ENCODE results near the gene FXYD3. TPM values are rescaled to one million over a fixed set of nuclear protein-coding genes. Genes with fewer than 3 reads are reported as not detected.

The FXYD3 gene
- total and polyA plus RNA-seq, 2 donors (not counting 1 experiment from before 2014, with no cell fraction given): not detected

GRCh38 chr19:35105411-35106290 is 10.0 kb upstream of the FXYD3 start:
- Histone ChIP-seq H4K20me1 (ENCODE audit: control insufficient read depth, extremely low read depth, insufficient read depth, low read length) (no peaks in the 10 kb centered on the region), H3K4me1 (ENCODE audit: control insufficient read depth, extremely low read depth, insufficient read depth, low read length) (no peaks in the 10 kb centered on the region), H3K9ac (ENCODE audit: insufficient read depth, low read length) (no peak overlapping the region), H3K27me3 (ENCODE audit: control insufficient read depth, insufficient read depth, low read length) (no peaks in the 10 kb centered on the region), H3K4me3 (replicated peaks in 1 of 4; ENCODE audit: control extremely low read depth in 1 of 4, insufficient read depth in 1 of 4, low read depth in 3 of 4, low read length in 4 of 4) (no peak overlapping the region), H2AFZ (ENCODE audit: low read length) (no peak overlapping the region), H3K27ac (ENCODE audit: insufficient read depth, low read length) (no peak overlapping the region), H3K36me3 (ENCODE audit: control insufficient read depth, insufficient read depth, low read length) (no peaks in the 10 kb centered on the region), H3K4me2 (ENCODE audit: extremely low read depth, insufficient read depth, low read length) (no peak overlapping the region), H3K9me3 (ENCODE audit: control insufficient read depth, insufficient read depth, low read depth, low read length) (no peaks in the 10 kb centered on the region), H3K79me2 (ENCODE audit: control insufficient read depth, insufficient read depth, low read length) (no peaks in the 10 kb centered on the region)
- no peak for DNase-seq (ENCODE audit: low read depth in 2 of 2)
- TF ChIP-seq EZH2 (IDR thresholded peaks at IDR 0.05; ENCODE audit: low read length, missing control alignments) (no peak), CTCF (conservative IDR thresholded peaks at IDR 0.05 in 1 of 2, IDR thresholded peaks at IDR 0.05 in 1 of 2; ENCODE audit: low read depth in 1 of 2, low read length in 2 of 2) (no peak)

GRCh38 chr19:35106291-35106583 is 9.4 kb upstream of the FXYD3 start:
- no peaks in the 10 kb centered on the region for H3K27me3 ChIP-seq (ENCODE audit: control insufficient read depth, insufficient read depth, low read length)
- H3K36me3 ChIP-seq (ENCODE audit: control insufficient read depth, insufficient read depth, low read length): no peaks in the 10 kb centered on the region
- no peaks in the 10 kb centered on the region for H3K79me2 ChIP-seq (ENCODE audit: control insufficient read depth, insufficient read depth, low read length)
- H3K4me2 ChIP-seq (ENCODE audit: extremely low read depth, insufficient read depth, low read length): no peak overlapping the region
- H3K9me3 ChIP-seq (ENCODE audit: control insufficient read depth, insufficient read depth, low read depth, low read length): no peaks in the 10 kb centered on the region
- no peak overlapping the region for H2AFZ ChIP-seq (ENCODE audit: low read length)
- H3K27ac ChIP-seq (ENCODE audit: insufficient read depth, low read length): no peak overlapping the region
- no peak overlapping the region for H3K4me3 ChIP-seq (replicated peaks in 1 of 4; ENCODE audit: control extremely low read depth in 1 of 4, insufficient read depth in 1 of 4, low read depth in 3 of 4, low read length in 4 of 4)
- no peak overlapping the region for H3K9ac ChIP-seq (ENCODE audit: insufficient read depth, low read length)
- no peaks in the 10 kb centered on the region for H3K4me1 ChIP-seq (ENCODE audit: control insufficient read depth, extremely low read depth, insufficient read depth, low read length)
- no peaks in the 10 kb centered on the region for H4K20me1 ChIP-seq (ENCODE audit: control insufficient read depth, extremely low read depth, insufficient read depth, low read length)
- DNase-seq (ENCODE audit: low read depth in 2 of 2): no peak
- TF ChIP-seq CTCF (conservative IDR thresholded peaks at IDR 0.05 in 1 of 2, IDR thresholded peaks at IDR 0.05 in 1 of 2; ENCODE audit: low read depth in 1 of 2, low read length in 2 of 2) (no peak), EZH2 (IDR thresholded peaks at IDR 0.05; ENCODE audit: low read length, missing control alignments) (no peak)

GRCh38 chr19:35106898-35107541 is 8.6 kb upstream of the FXYD3 start:
- DNase-seq (ENCODE audit: low read depth in 2 of 2): no peak
- Histone ChIP-seq H3K27ac (ENCODE audit: insufficient read depth, low read length) (no peak overlapping the region), H3K9ac (ENCODE audit: insufficient read depth, low read length) (no peak overlapping the region), H3K79me2 (ENCODE audit: control insufficient read depth, insufficient read depth, low read length) (no peaks in the 10 kb centered on the region), H3K27me3 (ENCODE audit: control insufficient read depth, insufficient read depth, low read length) (no peaks in the 10 kb centered on the region), H3K4me1 (ENCODE audit: control insufficient read depth, extremely low read depth, insufficient read depth, low read length) (no peaks in the 10 kb centered on the region), H3K4me2 (ENCODE audit: extremely low read depth, insufficient read depth, low read length) (no peak overlapping the region), H3K36me3 (ENCODE audit: control insufficient read depth, insufficient read depth, low read length) (no peaks in the 10 kb centered on the region), H3K9me3 (ENCODE audit: control insufficient read depth, insufficient read depth, low read depth, low read length) (no peaks in the 10 kb centered on the region), H4K20me1 (ENCODE audit: control insufficient read depth, extremely low read depth, insufficient read depth, low read length) (no peaks in the 10 kb centered on the region), H3K4me3 (replicated peaks in 1 of 4; ENCODE audit: control extremely low read depth in 1 of 4, insufficient read depth in 1 of 4, low read depth in 3 of 4, low read length in 4 of 4) (no peak overlapping the region), H2AFZ (ENCODE audit: low read length) (no peak overlapping the region)
- no peak for TF ChIP-seq CTCF (conservative IDR thresholded peaks at IDR 0.05 in 1 of 2, IDR thresholded peaks at IDR 0.05 in 1 of 2; ENCODE audit: low read depth in 1 of 2, low read length in 2 of 2)
- TF ChIP-seq EZH2 (IDR thresholded peaks at IDR 0.05; ENCODE audit: low read length, missing control alignments): no peak
